ENCODE data around the gene POC1A. TPM values are rescaled to one million over a fixed set of nuclear protein-coding genes. Genes with fewer than 3 reads are reported as not detected.

Gene POC1A
- total and polyA plus RNA-seq, 9 of the 15 experiments (the other 6 are each of a cell fraction or from before 2014, with no cell fraction given), result 7.2 to 17.5 (median 12.1) TPM

GRCh38 chr3:52198643-52199608 lies 44.7 kb upstream of the POC1A start (continued):
- TF ChIP-seq CTBP1 (IDR thresholded peaks at IDR 0.05; ENCODE audit: borderline replicate concordance) (0 out of 2 replicates have a peak, but pooled peaks have one; percentile 27), GTF2A2 (tag; IDR thresholded peaks at IDR 0.05) (no peak), BDP1 (IDR thresholded peaks at IDR 0.05; ENCODE audit: insufficient read depth, insufficient read length) (no peak), ELF1 (tag; IDR thresholded peaks at IDR 0.05) (0 out of 2 replicates have a peak, but pooled peaks have one; percentile 19), SMAD4 (CRISPR knock-in tag; conservative IDR thresholded peaks at IDR 0.05) (no peak), AFF4 (CRISPR knock-in tag; IDR thresholded peaks at IDR 0.05) (0 out of 2 replicates have a peak, but pooled peaks have one; percentile 29), CBFA2T3 (IDR thresholded peaks at IDR 0.05) (no peak), TBP (optimal IDR thresholded peaks at IDR 0.05; ENCODE audit: low read depth, low read length) (no peak), TEAD1 (CRISPR knock-in tag; IDR thresholded peaks at IDR 0.05) (no peak), RCOR1 (IDR thresholded peaks at IDR 0.05; ENCODE audit: borderline replicate concordance in 1 of 2, low read depth in 2 of 2, low read length in 2 of 2) (no peak), STAT6 (CRISPR knock-in tag; IDR thresholded peaks at IDR 0.05) (no peak), TOE1 (IDR thresholded peaks at IDR 0.05; ENCODE audit: borderline replicate concordance) (no peak), TOE1 (CRISPR knock-in tag; IDR thresholded peaks at IDR 0.05; ENCODE audit: borderline replicate concordance, low read depth) (no peak), ZNF766 (CRISPR knock-in tag; conservative IDR thresholded peaks at IDR 0.05) (peak; percentile 94), KDM1A (IDR thresholded peaks at IDR 0.05) (no peak), MAFK (IDR thresholded peaks at IDR 0.05; ENCODE audit: low read length) (no peak), ZBTB7A (IDR thresholded peaks at IDR 0.05; ENCODE audit: borderline replicate concordance, control insufficient read depth, low read depth, low read length) (peak; percentile 7; the same call in 1 of the 2 replicates), VEZF1 (CRISPR knock-in tag; IDR thresholded peaks at IDR 0.05) (no peak)

Measured in K562 (cell line).